HuH-7.5 (cell line): ENCODE results near the gene LPP.

ENCODE experiments used
- DNase-seq: peaks from one replicate; pipeline ENCODE4 v3.0.0; 2011; ENCODE audit warnings: low spot score

The LPP gene

DNA sequence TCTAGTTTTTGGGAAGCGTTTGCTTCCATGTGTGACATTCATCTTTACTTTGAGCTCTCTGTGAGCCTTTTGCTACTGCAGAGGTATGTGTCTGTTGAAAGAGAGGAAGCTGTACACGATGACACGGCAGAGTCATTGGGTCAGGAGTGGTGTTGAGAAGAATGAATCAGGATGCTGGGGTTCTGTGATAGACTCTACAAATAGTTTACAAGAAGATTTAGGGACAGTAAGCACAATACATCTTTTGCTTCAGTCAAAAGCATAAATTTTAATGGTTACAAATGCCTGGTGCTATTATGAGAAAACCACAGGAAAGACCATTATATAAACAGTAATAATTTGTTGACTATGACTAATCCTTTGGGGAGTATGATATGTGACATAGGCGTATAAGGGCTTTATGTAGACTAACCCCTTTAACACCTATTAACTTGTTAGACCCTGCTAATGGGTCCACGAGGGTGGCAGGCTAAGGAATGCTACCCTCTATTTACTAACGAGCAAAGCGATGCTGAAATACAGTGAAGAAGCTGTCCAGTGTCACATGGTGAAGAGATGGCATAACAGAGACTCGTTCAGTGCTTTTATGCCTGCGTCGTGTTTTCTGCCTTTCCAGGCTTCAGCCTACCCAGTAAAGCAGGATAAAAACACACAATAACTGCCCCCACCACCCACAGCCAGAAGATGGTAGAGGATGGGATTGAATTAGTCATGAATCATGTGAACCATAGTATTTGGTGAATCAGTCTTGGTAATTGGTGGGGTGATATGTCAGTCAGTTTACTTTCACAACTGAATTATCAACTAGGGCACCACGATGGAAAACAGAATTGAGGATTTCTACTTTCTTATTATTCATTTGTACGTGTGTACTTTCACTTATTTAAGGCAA is 118.8 kb downstream of the LPP start:
- DNase-seq: no peak

- no peak for DNase-seq
Measured at GRCh38 chr3:188274249-188274915, 120.4 kb downstream of the LPP start.

- no peak for DNase-seq
Measured at GRCh38 chr3:188276375-188276774, 122.4 kb downstream of the LPP start.

GRCh38 chr3:188278717-188279324 is 124.9 kb downstream of the LPP start:
- DNase-seq: no peak

DNA sequence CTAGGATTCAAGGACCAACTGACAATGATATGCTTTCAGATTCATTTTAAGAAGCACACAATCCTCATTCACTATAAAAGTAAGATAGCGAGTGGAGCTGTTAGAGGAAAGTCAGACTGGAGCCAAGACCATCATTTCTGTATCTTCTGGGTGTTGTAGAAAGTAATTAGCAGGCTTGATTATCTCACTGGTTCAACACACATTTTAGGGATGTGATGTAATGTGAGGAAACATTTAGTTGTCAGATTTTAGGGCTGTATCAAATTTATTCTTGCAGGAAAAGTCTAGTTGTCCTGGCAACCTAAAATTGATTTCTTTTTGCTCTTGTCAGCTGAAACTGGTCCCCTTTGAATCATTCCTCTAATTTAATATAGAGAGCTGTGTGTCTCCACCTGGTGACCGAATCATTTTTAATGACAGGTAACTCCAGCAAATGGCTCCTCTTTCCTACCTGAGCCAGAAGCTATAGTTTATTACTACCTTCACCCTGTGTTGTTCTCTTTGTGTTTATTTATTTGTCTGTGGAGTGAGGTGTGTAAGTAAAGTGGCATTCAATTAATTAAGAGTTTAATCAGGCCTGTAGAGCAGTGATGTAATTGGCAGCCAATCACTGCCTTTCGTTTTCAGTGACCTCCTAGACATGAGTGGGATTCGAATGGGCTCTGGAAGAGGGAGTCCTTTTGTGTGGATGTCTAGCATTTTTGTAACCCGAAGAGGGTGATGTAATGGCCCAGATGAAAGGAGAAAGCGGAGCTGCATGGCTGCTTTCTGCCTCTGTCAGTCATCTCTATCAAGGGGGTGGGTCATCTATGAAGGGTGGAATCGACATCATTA is 125.8 kb downstream of the LPP start:
- DNase-seq: no peak

DNA sequence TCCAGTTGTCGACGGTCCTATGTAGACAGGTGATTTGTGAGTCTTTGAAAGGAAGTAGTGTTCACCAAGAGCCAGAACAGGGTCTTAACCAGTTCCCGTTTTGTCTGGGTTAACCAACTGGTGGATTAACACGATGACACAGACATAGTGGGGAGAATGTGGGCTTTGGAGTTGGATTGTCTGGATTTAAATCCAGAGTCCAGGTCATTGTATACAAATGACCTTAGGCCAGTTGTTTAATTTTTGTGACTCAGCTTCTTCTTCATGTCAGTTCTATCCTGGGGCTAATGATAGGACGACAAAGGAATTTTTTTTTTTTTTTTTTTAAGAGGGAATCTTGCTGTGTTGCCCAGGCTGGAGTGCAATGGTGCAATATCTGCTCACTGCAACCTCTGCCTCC is 126.7 kb downstream of the LPP start:
- no peak for DNase-seq

- DNase-seq: no peak
Measured at GRCh38 chr3:188282871-188283270, 128.9 kb downstream of the LPP start.

DNA sequence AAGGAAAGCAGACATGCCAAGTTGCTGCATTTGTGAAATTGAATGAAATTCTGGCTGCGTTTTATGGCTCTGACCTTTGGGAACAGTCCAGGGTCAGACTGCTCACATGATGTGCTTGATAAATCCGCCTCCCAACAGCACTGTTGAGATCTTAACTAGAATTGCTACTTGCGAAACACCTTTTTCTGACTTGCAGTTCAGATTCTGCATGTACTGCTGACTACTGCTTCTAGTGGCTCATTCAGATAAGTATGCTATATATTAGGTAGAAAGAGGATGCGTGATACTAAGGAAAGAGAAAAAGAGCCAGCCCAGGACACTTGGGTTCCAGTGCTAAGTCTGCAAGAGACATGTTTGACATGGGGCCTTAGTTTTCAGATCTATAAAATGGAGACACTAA is 129.4 kb downstream of the LPP start:
- no peak for DNase-seq

GRCh38 chr3:188284455-188285212 is 130.7 kb downstream of the LPP start:
- no peak for DNase-seq

- no peak for DNase-seq
Measured at GRCh38 chr3:188286087-188286513, 132.1 kb downstream of the LPP start.

- DNase-seq: no peak
Measured at GRCh38 chr3:188287339-188287738, 133.4 kb downstream of the LPP start.

DNA sequence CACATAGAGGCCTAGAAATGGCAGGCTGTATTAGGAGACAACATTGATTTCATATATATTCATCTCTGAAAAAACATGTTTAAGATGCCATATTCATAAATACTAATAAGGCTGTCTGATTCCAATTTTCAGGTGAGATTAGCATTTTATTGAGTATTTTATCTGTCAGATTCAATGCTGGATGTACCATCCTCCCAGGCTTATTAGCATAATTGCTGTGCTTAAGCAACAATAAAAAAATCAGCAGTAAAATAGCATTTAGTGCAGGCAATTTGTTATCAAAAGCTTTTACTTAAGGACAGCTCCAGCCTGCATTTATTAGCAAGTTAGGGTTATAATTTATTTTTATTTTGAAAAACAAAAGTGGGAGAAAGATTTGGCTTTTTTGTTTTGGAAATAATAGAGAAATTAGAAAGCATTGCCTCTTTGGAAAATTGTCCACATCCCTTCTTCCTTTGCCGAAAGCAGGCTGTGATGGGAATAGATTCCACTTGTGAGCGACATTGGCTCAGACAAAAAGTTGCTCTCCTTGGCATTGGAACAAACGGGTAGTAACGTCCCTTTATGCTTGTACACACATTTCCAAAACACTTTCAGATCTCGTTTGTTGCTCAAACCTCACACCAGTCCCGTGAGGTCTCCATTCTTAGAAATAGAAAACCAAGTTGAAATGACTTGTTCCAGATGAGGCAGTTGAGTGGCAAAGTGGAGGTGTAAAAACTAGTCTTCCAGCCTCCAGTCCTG is 134.0 kb downstream of the LPP start:
- no peak for DNase-seq

DNA sequence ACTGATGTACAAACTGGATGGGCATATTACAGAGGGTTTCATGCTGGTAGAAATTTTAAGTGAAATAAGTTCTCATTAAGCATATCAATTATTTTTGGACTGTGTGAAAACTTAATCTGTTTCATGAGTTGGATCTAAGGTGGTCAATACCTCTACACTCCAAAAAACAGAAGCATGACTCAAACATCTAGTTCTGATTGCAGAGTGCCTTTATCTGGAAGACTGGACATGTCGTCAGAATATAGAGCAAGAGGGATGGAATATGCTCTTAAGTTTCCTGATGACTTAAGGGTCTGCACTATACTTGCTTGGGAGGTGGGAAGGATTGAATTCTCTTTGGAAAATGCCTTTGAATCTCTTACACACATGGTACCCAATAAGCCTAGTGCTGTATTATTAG is 138.3 kb downstream of the LPP start:
- DNase-seq: no peak

DNA sequence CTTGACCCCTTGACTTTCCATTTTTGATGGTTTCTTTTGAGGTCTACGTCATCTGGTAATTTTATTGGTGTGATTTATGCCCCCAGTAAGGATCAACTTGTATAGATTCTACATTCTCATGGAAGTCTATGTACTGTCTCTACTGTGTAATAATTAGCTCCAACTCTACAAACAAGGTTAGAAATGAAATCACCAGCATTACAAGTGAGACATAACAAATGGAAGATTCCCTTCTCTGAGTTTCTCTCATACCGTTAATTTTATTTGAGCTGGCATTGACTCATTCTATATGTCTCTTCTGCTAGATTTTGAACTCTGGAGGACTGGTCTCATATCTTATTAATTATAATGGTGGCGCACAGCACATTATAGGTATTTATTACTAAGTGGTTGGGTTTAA is 138.9 kb downstream of the LPP start:
- no peak for DNase-seq

DNA sequence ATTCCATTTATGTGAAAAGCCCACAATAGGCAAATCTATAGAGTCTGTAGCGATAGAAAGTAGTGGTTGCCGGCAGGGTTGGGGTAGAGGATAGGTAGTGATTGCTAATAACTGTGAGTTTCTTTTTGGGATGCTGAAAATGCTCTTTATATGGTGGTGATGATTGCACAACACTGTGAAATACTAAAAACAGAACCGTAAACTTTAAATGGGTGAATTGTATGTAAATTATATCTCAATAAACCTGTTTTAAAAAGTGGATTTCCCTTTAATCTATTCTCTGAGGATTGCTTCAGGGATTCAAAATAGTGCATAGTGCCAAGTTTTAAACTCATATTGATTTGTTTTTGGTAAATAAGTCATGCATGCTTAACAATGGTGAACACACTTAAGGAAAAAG is 140.2 kb downstream of the LPP start:
- no peak for DNase-seq

- DNase-seq: no peak
Measured at GRCh38 chr3:188294823-188295487, 141.0 kb downstream of the LPP start.

- no peak for DNase-seq
Measured at GRCh38 chr3:188295876-188296275, 141.9 kb downstream of the LPP start.

DNA sequence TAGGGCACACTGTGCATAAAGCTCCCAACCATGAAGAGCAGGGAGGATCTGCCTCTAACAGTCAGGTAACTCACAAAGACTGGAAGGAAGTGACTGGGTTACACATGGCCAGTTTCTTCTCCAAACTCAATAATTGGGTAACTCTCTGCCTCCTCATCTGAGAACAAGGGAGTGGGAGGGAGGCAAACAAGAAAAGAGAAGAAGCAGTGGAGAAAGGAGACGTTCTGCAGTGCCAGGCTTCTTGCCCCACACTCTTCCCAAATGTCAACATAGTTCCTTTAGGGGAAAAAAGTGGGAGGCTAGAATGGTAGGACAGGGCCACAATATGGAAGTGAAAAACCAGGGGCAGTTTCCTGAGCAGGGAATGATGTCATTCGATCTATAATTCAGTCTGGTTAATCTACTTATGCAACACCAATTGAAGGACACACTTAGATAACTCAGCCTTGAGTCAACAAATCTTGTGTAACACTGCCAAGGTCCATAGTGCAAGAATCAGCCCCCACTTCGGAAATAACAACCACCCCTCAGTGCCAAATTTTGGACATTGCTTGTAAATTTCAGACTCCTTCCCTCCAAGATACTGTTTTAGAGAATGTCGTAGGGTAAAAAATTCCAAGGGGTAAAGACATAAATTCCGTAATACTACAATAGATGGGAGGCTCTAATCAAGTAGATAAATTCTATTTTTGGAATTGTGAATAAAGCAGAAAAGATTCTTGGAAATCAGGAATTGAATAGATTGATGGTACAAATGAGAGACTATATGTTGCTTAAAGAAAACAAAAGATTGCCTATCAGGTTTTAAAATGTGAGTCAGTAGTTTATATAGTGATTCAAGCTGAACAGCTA is 143.0 kb downstream of the LPP start:
- no peak for DNase-seq

DNA sequence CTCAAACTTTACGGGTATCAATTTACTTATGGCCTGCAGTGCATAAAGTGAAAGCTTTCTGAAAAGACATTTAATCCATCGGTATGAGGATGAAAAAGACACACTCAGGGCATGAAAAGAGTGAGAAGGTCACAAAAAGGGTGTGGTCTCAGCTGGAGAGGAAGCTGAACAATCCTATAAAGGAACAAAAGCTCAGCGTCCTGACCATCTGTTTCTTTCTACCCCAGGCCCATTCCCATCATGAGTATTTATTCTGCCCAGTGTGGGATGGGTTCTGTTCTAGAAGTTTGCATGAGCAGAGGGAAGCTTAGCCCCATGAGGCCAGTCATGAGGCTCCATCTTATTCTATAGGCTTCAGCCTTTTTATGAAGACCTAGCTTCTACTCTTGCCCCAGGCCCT is 144.6 kb downstream of the LPP start:
- DNase-seq: no peak
